GM12892 (cell line): ENCODE results near the gene TIMM9.
A peak's percentile ranks its signal among the peaks of the same experiment; 100 is the strongest.
"Not testable (repeated sequence)": the region's sequence is repeated elsewhere in the genome, so short reads cannot be mapped to it uniquely, and the experiment has no call there.

Source experiments
- DNase-seq: peaks from one replicate; pipeline ENCODE4 v3.0.0; 2011; ENCODE audit not compliant: insufficient read length
- FAIRE-seq: peaks from 2 replicates; lab custom pipeline; 2011; peaks lifted over from hg19 to GRCh38; lab: Jason Lieb, UNC
- POLR2A ChIP-seq: IDR thresholded peaks from 2 replicates; pipeline ENCODE4 v1.6.1; 2011; ENCODE audit warnings: low read depth, low read length, control low read depth
- POLR2AphosphoS5 ChIP-seq: IDR thresholded peaks from 2 replicates; pipeline ENCODE4 v1.6.1; 2011; ENCODE audit warnings: low read depth, low read length, control low read depth
- TAF1 ChIP-seq: IDR thresholded peaks from 2 replicates; pipeline ENCODE4 v1.6.1; 2011; ENCODE audit warnings: low read depth, mild to moderate bottlenecking, control low read depth, low read length, borderline replicate concordance

TIMM9 gene

GRCh38 chr14:58395812-58396788, 31.2 kb downstream of the TIMM9 start, which contains the start of gene TOMM20L:
TSS of gene TOMM20L (plus strand) at chr14:58395930. CDS start at chr14:58395958, 28 bp downstream.
- TF ChIP-seq TAF1 (no peak), POLR2A (peak; percentile 50; the same call in 1 of the 2 replicates), POLR2AphosphoS5 (no peak)
- DNase-seq = peak; percentile 86
- FAIRE-seq = peak; percentile 82

GRCh38 chr14:58395562-58395811, 31.8 kb downstream of the TIMM9 start:
- DNase-seq (no peak), FAIRE-seq (no peak)
- TF ChIP-seq POLR2A (no peak; the same call in 1 of the 2 replicates), TAF1 (no peak), POLR2AphosphoS5 (no peak)

GRCh38 chr14:58390830-58391229, 36.5 kb downstream of the TIMM9 start:
- no peak for TF ChIP-seq POLR2A
- no peak for TF ChIP-seq POLR2AphosphoS5
- no peak for TF ChIP-seq TAF1
- DNase-seq = no peak
- FAIRE-seq = no peak

- FAIRE-seq (no peak), DNase-seq (no peak)
- TF ChIP-seq TAF1 (no peak), POLR2AphosphoS5 (no peak), POLR2A (no peak)
These were observed 50.5 kb downstream of the TIMM9 start for GRCh38 chr14:58376791-58377190.

GRCh38 chr14:58368956-58369355, 58.4 kb downstream of the TIMM9 start:
- FAIRE-seq (no peak), DNase-seq (no peak)
- TF ChIP-seq TAF1 (no peak), POLR2AphosphoS5 (no peak), POLR2A (no peak)

- TF ChIP-seq TAF1 (no peak), POLR2A (no peak), POLR2AphosphoS5 (no peak)
- FAIRE-seq (no peak), DNase-seq (no peak)
These were observed 60.0 kb downstream of the TIMM9 start for GRCh38 chr14:58367296-58367695.

GRCh38 chr14:58364316-58364715, 63.0 kb downstream of the TIMM9 start:
- no peak for FAIRE-seq
- TF ChIP-seq TAF1 = no peak
- no peak for TF ChIP-seq POLR2AphosphoS5
- no peak for TF ChIP-seq POLR2A
- no peak for DNase-seq

GRCh38 chr14:58362798-58363412, 64.4 kb downstream of the TIMM9 start:
- FAIRE-seq (no peak), DNase-seq (no peak)
- TF ChIP-seq TAF1 (no peak), POLR2AphosphoS5 (no peak), POLR2A (no peak)

- DNase-seq, FAIRE-seq: not testable (repeated sequence)
These were observed 65.1 kb downstream of the TIMM9 start for GRCh38 chr14:58362272-58362671.
